Bone marrow (tissue), 2 donors: ENCODE measurements around the gene APOBEC2.

ENCODE experiments used
- DNase-seq, 2 donors: peaks; one replicate each; lab custom pipeline; 2025; lab: John Stamatoyannopoulos, UW

The APOBEC2 gene

GRCh38 chr6:41037107-41037900 is 15.7 kb upstream of the APOBEC2 start:
- DNase-seq, result no peak

GRCh38 chr6:41038205-41038604 is 14.8 kb upstream of the APOBEC2 start:
- no peak for DNase-seq

- no peak for DNase-seq
Measured at GRCh38 chr6:41039060-41039998, 13.7 kb upstream of the APOBEC2 start, which contains the start of gene UNC5CL. TSS of gene UNC5CL (minus strand) at chr6:41039221. CDS start at chr6:41035074, 4,147 bp downstream.

GRCh38 chr6:41040101-41040939 is 12.7 kb upstream of the APOBEC2 start:
- no peak for DNase-seq

GRCh38 chr6:41040940-41041536 is 12.0 kb upstream of the APOBEC2 start:
- no peak for DNase-seq

GRCh38 chr6:41042226-41043055 is 10.6 kb upstream of the APOBEC2 start, which contains the start of gene TSPO2:
TSS of gene TSPO2 (plus strand) at chr6:41042467. CDS start at chr6:41042986, 519 bp downstream.
- DNase-seq, result no peak

GRCh38 chr6:41043151-41043550 is 9.9 kb upstream of the APOBEC2 start:
- no peak for DNase-seq

GRCh38 chr6:41045664-41046063 is 7.3 kb upstream of the APOBEC2 start:
- no peak for DNase-seq

GRCh38 chr6:41046084-41046483 is 6.9 kb upstream of the APOBEC2 start:
- DNase-seq, result no peak

GRCh38 chr6:41047306-41047705 is 5.7 kb upstream of the APOBEC2 start:
- DNase-seq, result no peak

- DNase-seq, result no peak
Measured at GRCh38 chr6:41047745-41048732, 5.0 kb upstream of the APOBEC2 start.

GRCh38 chr6:41049521-41049920 is 3.5 kb upstream of the APOBEC2 start:
- DNase-seq, result no peak

GRCh38 chr6:41049955-41050354 is 3.0 kb upstream of the APOBEC2 start:
- no peak for DNase-seq

- no peak for DNase-seq
Measured at GRCh38 chr6:41050536-41050935, 2.5 kb upstream of the APOBEC2 start.

GRCh38 chr6:41051873-41052272 is 1.1 kb upstream of the APOBEC2 start:
- DNase-seq, result peak in 1 of 2 donors; percentile 47

- no peak for DNase-seq
Measured at GRCh38 chr6:41054511-41054910, 1.5 kb downstream of the APOBEC2 start.

- DNase-seq, result no peak
Measured at GRCh38 chr6:41055149-41055548, 2.1 kb downstream of the APOBEC2 start.

GRCh38 chr6:41056768-41057490 is 3.9 kb downstream of the APOBEC2 start:
- DNase-seq, result no peak

- no peak for DNase-seq
Measured at GRCh38 chr6:41058783-41059181, 5.8 kb downstream of the APOBEC2 start.
